Activated T-cell treated with anti-CD3 and anti-CD28 coated beads, Interleukin-2, amount 50 U/mL, for 48 hours (primary cell): Measurements from ENCODE around the gene CD59.
"Not testable (repeated sequence)": the region's sequence is repeated elsewhere in the genome, so short reads cannot be mapped to it uniquely, and the experiment has no call there.

Experiments used
- DNase-seq, 2 experiments: peaks; one replicate each; pipeline ENCODE4 v3.0.0-alpha.2; 2020

The CD59 gene

GRCh38 chr11:33713151-33713855, 22.9 kb downstream of the CD59 start:
- DNase-seq = no peak

- no peak for DNase-seq
Observed at GRCh38 chr11:33712436-33712835, 23.8 kb downstream of the CD59 start.

- no peak for DNase-seq
Observed at GRCh38 chr11:33709466-33709865, 26.8 kb downstream of the CD59 start.

DNA sequence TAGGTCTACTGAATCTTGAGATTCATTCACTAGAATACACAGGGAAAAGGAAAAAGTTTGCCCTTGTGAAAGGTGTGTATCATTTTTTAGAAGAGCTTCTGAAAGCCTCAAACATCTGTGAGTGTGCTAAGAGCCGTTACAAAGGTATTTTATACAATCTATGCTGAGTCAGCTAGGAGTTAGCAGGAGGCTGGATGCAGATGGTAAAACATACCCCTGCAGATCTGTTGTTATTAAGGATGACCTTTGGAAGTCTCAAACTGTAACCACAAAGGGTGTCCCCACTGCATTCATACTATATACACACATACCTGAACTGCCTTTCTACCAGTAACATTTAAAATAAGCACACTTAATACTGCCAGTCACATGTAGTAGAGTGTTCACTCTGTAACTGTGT, 27.2 kb downstream of the CD59 start:
- DNase-seq = no peak

GRCh38 chr11:33707831-33708230, 28.4 kb downstream of the CD59 start:
- not testable (repeated sequence) for DNase-seq

DNA sequence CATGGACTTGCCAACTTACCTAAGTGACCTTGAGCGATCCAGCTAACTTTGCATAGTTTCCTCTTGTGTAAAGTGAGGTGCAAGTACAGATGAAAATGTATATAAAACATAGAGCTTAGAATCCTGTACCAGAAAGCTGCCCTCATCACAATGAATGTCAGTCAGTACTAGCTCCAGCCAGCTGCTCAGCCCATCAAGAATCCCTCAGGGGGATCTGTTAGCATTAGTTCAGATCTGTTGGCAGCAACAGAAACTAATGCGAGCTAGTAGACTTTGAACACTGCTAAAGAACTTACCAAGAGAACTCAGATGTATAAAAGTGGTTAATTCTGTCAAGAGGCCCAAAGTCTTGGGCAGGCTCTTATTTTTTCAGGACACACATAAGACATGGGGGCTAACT, 29.3 kb downstream of the CD59 start:
- no peak for DNase-seq

GRCh38 chr11:33706546-33706945, 29.7 kb downstream of the CD59 start:
- DNase-seq = no peak

DNA sequence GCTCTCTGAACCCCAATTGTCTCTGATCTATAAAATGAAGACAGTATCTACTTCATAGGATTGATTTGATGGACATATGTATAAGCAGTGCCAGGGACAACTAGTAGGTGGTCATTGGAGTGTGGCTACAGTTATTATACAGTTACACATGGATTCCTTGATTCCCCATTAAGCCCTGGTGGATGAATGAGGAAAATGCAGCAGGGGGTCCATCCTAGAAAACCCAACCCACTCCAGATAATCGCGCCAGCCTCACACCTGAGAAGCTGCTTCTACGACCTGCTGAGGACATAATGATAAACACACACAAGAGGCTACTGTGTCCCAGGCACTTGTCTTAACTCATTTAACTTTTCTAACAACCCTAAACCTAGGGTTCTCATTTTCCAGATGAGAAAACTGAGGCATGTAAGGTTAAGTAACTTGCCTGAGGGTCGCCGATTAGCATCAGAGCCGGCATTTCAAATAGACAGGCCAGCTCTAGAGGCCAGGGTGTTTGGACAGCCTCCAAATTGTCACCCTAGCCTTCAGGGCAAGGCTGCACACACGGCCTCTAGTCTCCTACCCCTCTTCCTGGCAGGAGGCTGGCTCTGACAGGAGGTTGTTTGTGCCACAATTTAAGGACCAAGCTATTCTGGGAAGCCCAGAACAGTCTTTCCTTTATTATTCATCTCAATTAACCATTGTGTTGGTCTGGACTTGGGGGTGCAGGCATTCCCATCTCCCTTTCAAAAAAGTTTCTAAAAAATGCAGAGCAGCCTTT, 31.8 kb downstream of the CD59 start:
- no peak for DNase-seq

DNA sequence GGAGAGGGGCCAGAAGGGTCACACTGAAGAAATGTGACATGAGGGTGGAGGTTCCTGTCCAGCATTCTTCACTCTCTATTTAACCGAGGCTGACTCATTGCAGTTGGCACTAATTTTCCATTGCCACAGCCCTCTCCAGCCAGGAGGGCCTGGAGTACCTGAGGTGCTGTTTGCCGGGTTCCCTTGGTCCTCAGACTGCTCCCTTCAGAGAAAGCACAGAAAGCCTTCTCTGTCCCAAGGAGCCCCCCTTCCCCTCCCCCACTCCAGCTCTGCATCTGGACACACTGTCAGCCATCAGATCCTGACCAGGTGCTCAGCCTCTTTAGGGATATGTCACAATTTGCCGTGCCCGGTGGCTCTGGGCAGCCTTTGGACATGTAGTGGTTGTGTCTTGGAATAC, 32.4 kb downstream of the CD59 start:
- no peak for DNase-seq

DNA sequence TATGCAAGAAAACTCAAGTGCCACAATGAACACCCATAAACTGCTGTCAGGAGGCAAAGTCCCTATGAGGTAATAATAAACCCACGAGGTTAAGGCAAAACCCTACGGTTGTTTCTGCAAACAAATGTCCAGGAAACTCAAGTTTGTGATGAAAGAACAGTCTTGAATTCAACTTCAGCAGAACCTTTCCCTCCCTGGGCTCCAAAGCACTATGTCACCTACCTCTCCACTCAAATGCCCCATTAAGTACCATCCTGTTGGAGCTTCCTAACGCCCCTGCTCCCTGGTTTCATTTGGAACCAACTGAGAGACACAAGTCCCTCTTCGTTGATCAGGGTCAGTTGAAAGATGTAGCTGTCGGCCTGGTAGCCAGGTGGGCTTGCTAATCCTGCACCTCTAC, 33.0 kb downstream of the CD59 start:
- DNase-seq = no peak

DNA sequence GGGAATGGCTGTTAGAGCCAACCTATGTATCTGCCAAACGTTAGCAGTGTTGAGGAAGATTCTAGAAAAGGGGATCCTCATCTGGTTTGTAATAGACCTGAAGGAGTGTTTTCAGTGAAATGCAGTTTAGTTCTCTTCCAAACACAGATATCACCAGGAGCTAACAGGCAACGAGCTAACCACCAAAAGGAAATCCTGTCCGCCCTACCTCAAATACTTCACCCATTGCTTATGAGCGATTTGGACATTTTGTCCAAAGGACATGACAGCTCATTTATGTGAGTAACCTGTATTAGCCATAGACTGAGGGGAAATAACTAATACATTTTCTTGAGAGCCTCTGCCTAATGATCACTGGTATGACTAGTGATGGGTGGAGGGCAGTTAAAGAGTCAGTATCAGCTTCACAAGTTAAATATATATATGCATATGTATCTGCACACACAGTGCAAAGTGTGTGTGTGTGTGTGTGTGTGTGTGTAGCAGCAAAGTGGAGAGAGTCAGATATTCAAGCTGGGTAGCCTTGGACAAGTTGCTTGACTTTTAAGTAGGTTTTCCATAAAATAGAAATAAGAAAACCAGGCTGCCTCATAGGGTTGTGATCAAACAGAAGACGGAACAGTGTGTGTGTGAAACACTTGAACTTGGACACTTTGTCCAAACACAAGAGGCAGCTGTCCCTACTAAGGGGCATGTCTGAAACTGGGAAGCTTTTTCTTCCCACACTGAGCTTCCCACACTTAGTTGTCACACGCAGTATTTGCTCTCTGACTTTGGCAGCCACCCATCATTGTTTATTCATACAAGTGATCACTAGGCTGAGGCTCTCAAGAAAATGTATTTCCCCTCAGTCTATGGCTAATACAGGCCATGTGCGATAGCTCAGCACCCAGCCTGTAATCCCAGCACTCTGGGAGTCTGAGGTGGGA, 34.7 kb downstream of the CD59 start:
- DNase-seq = no peak

DNA sequence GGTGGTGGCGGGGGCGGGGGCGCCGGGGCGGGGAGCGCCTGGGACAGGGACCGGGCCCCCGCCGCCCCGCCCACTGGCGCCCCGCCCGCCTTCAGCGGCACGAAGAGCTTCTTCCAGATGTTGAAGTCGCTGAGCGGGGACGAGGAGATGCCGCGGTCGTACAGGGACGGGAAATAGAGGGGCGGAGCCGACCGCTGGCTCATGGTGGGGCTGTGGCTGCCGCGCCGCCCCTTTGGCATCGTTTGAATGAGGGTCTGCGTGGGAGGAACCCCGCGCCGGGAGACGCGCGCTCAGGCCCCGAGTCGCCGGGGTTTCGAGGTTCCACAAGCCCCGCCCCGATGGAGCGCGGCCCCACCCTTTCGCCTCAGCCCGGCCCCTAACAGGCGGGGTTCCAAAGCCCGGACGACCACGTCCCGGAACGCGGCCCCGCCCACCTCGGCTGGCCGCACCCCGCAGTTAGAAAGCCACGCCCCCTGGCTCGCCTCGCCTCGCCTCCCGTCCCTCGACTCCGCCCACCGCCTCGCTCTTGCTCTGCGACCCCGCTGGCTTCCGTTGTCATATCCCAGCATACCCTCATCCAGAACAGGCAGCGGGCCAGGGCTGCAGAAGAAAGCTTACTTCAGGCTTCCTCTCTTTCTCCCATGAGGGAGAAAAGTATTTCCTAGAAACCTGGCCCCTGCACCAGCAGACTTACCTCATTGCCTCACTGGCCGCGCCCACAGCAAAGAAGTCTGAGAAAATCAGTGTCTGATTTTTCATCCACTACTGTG, 35.5 kb downstream of the CD59 start, which contains the start of gene C11orf91:
Gene C11orf91 (minus strand): TSS at position 325 of the 770 bp plus-strand sequence. CDS start 86 bp downstream, at position 239.
- DNase-seq = peak; percentile 92 to 95

- DNase-seq = no peak
Observed at GRCh38 chr11:33700063-33700501, 36.1 kb downstream of the CD59 start.

GRCh38 chr11:33699515-33700062, 36.6 kb downstream of the CD59 start:
- no peak for DNase-seq

DNA sequence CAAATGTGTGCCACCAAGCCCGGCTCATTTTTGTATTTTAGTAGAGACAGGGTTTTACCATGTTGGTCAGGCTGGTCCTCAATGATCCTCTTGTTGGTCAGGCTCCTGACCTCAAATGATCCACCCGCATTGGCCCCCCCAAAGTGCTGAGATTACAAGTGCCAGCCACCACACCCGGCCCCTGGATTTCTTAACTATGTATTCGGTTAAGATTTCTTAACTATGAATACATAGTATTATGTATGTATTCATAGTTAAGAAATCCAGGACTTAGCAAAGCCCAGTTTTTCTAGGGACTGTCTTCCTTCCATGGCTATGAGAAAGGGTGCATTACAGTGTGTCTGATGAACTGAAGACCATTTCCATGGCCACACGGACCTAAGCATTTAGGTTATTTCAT, 37.3 kb downstream of the CD59 start:
- no peak for DNase-seq

GRCh38 chr11:33697997-33698396, 38.2 kb downstream of the CD59 start:
- DNase-seq = no peak

DNA sequence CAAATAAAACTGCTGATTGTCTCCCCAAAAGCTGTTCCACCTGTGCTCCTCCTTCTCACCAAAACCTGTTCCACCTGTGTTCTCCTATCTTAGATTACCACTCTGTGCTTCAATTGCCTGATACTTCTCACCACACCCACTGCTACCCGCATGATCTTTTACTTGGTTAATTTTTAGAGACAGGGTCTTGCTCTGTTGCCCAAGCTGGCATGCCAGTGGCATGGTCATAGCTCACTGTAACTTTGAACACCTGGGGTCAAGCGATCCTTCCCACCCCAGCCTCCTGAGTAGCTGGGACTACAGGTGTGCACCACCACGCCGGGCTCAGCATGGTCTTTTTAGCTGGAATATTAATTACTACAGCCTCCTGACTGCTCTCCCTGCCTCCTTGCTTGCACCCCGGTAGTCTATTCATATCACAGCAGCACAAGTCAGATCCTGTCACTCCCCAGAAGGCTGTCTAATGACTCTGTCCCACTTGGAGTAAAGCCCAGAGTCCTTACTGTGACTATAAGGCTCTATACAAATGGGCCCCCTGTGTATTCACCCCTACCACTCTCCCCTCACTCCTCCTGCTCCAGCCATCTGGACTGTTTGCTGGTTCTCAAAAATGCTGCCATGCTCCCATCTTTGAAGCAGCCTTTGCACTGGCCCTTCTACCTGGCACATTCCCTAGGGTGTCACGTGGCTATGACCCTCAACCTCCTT, 39.1 kb downstream of the CD59 start:
- no peak for DNase-seq

DNA sequence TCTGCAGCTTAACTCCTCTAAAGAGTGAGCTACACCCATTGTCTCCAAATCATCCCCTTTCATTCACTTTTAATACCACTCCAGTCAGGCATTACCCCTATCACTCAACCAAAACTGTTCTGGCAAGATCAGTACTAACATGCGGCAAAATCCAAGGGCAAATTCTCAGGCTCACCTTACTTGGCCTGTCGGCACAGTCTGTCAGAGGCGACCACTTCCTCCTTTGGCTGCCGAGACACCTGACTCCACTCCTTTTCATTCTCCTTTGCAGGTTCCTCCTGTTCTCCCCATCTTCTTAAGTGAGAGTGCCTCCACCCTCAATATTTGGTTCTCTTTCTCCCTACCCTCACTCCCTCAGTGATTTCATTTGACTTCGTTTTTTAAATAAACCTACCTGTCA, 39.8 kb downstream of the CD59 start:
- DNase-seq = no peak

DNA sequence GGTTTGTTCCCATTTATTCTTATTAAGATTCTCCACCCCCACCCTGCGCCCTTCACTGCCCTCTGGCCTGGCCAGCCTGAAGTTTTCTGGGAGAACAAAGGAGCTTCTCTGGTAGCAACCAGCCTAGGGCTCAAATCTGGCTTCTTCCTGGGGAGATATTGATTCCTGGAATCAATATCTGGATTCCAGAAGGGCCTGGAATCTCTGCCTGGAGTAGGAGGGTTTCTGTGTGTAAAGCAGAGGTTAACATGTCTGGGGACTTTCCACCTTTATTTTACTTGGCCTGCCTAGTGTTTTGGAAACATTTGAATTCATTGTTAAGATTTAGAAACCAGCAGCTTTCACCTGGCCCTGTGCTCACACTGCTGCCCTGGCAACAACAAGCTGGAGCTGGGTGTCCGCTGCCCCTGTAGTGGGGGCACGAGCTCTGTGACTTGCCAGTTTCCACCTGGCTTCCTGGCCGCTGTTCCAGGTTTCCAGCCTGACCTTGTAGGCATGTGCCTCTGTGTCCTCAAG, 41.1 kb downstream of the CD59 start:
- DNase-seq = no peak

- no peak for DNase-seq
Observed at GRCh38 chr11:33694346-33695050, 41.7 kb downstream of the CD59 start.

DNA sequence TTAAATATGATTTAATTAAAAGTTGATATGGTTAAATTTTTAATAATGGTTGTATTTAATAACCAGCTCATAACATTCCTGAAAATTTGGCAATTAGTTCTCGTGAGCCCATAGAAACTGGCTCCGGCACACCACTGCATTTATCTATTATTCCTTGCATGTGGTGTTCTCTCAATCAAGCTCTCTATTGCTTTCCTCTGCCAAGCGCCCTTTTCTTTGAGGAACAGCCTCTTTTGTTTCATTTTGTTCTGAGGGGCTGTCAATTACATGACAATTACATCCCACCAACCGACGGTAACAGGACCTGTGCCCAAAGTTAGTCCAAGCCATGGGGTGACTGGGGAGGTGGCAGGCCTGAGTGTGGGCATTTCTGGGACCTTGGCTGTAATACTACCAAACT, 43.7 kb downstream of the CD59 start:
- no peak for DNase-seq
